GM12865 (cell line): ENCODE measurements around the gene FGFR3.
A peak's percentile ranks its signal among the peaks of the same experiment; 100 is the strongest.

Experiments
- DNase-seq: peaks from one replicate; pipeline ENCODE4 v3.0.0; 2010; ENCODE audit warnings: low read depth
- H3K4me3 ChIP-seq: 2 replicates; pipeline ENCODE4 v1.5.1; 2011; ENCODE audit warnings: mild to moderate bottlenecking, low read depth, low read length, control low read depth
- CTCF ChIP-seq: IDR thresholded peaks from 2 replicates; pipeline ENCODE4 v1.5.1; 2011; ENCODE audit warnings: low read length, control low read depth, low read depth, inconsistent platforms; ENCODE audit not compliant: insufficient read depth; ENCODE audit errors: missing control alignments

Gene FGFR3

GRCh38 chr4:1751155-1751918 lies 41.8 kb upstream of the FGFR3 start:
- no peak for DNase-seq
- no peak overlapping the region for H3K4me3 ChIP-seq
- no peak for TF ChIP-seq CTCF

- TF ChIP-seq CTCF = no peak
- no peak for DNase-seq
Observed at GRCh38 chr4:1751919-1752283, 41.2 kb upstream of the FGFR3 start.

GRCh38 chr4:1752284-1753041 lies 40.6 kb upstream of the FGFR3 start:
- DNase-seq = peak; percentile 29
- TF ChIP-seq CTCF = no peak
- no peak overlapping the region for H3K4me3 ChIP-seq

More at GRCh38 chr4:1751919-1752283, 41.2 kb upstream of the FGFR3 start:
- H3K4me3 ChIP-seq = no peak overlapping the region

GRCh38 chr4:1753294-1753696 lies 39.8 kb upstream of the FGFR3 start:
- H3K4me3 ChIP-seq = no peak overlapping the region
- DNase-seq = no peak
- no peak for TF ChIP-seq CTCF

GRCh38 chr4:1753697-1754311 lies 39.3 kb upstream of the FGFR3 start:
- H3K4me3 ChIP-seq = no peak overlapping the region
- no peak for DNase-seq
- no peak for TF ChIP-seq CTCF

- TF ChIP-seq CTCF = no peak
- no peak overlapping the region for H3K4me3 ChIP-seq
- no peak for DNase-seq
Observed at GRCh38 chr4:1754336-1754735, 38.8 kb upstream of the FGFR3 start.
